Ovary (tissue), 3 donors: ENCODE measurements around the gene MUC5AC.

Experiments
- EP300 ChIP-seq: sonication (generic); formaldehyde crosslinking; IDR thresholded peaks from one replicate; pipeline ENCODE4 v1.6.1; 2017; ENCODE audit warnings: antibody characterized with exemption
- POLR2A ChIP-seq: fragments of 450-650 bp; IDR thresholded peaks from one replicate; pipeline ENCODE4 v1.6.1; 2017; ENCODE audit warnings: antibody characterized with exemption, mild to moderate bottlenecking, moderate library complexity
- TF ChIP-seq, protein P1 (sequence below), 3 donors: fragments of 450-650 bp in 2 of 3; fragments of 200-600 bp in 1 of 3; IDR thresholded peaks; one replicate each; pipeline versions ENCODE4 v1.5.1 to v1.8.0; 2016 to 2022; ENCODE audit warnings: antibody characterized with exemption in 3 of 3, mild to moderate bottlenecking in 1 of 3
- donor health status: DM: no; HTN: no; CAD: no.

DNA sequence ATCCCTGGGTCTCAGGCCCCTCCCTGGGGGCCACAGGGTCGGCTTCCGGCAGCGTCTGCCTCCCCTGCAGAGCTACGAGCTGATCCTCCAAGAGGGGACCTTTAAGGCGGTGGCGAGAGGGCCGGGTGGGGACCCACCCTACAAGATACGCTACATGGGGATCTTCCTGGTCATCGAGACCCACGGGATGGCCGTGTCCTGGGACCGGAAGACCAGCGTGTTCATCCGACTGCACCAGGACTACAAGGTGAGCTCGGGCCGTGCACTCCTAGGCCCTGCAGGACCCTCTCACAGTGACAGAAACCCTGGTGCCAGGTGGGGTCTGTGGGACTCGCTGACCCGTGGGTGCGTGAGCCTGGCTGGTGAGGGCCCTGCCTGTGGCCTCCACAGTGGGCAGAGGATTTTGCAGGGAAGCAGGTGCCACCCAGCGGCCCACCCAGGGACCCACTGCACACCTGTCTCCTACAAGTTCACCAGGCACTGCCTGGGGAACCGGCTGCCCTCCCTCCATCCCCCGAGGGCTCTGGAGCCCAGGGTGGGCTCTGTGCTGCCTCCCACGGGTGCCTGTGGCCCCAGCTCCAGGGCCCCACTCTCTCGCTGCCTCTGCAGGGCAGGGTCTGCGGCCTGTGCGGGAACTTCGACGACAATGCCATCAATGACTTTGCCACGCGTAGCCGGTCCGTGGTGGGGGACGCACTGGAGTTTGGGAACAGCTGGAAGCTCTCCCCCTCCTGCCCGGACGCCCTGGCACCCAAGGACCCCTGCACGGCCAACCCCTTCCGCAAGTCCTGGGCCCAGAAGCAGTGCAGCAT is 78.8 kb downstream of the MUC5AC start:
- TF ChIP-seq, protein P1, sequence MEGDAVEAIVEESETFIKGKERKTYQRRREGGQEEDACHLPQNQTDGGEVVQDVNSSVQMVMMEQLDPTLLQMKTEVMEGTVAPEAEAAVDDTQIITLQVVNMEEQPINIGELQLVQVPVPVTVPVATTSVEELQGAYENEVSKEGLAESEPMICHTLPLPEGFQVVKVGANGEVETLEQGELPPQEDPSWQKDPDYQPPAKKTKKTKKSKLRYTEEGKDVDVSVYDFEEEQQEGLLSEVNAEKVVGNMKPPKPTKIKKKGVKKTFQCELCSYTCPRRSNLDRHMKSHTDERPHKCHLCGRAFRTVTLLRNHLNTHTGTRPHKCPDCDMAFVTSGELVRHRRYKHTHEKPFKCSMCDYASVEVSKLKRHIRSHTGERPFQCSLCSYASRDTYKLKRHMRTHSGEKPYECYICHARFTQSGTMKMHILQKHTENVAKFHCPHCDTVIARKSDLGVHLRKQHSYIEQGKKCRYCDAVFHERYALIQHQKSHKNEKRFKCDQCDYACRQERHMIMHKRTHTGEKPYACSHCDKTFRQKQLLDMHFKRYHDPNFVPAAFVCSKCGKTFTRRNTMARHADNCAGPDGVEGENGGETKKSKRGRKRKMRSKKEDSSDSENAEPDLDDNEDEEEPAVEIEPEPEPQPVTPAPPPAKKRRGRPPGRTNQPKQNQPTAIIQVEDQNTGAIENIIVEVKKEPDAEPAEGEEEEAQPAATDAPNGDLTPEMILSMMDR (IDR thresholded peaks at IDR 0.05): no peak
- TF ChIP-seq EP300 (no peak), POLR2A (no peak)
